ENCODE data around the gene SERINC4.
"Not testable (repeated sequence)": the region's sequence is repeated elsewhere in the genome, so short reads cannot be mapped to it uniquely, and the experiment has no call there.

SERINC4 gene
- 0.28 to 0.72 reads per million in 2 donors for total RNA-seq

DNA sequence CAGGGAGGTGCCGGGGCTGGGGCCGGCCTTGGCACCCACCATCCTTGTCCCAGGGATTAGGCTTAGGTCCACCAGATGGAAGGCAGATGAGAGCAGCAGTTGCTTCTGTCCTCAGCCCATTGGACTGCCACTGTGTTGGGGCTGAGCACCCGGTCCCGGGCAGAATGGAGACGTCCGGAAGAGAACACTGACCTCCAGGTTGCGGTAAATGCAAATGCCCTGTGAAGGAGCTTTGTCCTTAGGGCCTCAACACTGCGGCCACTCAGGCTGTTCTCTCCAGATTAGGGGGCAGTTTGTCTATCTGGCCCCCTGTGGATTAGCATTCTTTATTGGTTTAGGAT lies at the start of gene SERINC4:
Gene SERINC4, minus strand, starts transcription at position 276 of the 341 bp plus-strand sequence. Its CDS starts 234 bp downstream, at position 42.
- DNase-seq, result no peak

DNA sequence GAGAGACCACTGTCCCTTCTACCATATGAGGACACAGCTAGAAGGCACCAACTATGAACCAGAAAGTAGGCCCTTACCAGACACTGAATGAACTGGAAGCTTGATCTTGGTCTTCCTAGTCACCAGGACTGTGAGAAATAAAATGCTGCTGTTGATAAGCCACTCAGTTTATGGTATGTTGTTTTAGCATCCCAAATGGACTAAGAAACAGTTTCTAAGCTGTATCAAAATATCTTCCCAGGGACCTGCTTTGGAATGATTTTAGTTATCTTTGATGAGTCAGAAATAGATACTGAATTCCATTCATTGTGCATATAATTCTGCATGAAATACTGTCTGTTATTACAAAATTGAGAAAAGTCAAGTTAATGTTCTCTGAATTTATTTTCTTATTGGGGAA lies 45.4 kb upstream of the SERINC4 start:
- no peak for DNase-seq

DNA sequence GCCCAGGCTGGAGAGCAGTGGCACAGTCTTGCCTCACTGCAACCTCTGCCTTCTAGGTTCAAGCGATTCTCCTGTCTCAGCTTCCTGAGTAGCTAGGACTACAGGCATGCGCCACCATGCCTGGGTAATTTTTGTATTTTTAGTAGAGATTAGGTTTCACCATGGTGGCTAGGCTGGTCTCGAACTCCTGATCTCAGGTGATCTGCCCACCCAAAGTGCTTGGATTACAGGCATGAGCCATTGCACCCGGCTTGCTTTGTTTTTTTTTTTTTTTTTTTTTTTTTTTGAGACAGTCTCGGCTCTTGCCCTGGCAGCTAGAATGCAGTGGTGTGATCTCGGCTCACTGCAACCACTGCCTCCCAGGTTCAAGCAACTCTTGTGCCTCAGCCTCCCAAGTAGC lies 32.5 kb upstream of the SERINC4 start:
- not testable (repeated sequence) for DNase-seq

DNA sequence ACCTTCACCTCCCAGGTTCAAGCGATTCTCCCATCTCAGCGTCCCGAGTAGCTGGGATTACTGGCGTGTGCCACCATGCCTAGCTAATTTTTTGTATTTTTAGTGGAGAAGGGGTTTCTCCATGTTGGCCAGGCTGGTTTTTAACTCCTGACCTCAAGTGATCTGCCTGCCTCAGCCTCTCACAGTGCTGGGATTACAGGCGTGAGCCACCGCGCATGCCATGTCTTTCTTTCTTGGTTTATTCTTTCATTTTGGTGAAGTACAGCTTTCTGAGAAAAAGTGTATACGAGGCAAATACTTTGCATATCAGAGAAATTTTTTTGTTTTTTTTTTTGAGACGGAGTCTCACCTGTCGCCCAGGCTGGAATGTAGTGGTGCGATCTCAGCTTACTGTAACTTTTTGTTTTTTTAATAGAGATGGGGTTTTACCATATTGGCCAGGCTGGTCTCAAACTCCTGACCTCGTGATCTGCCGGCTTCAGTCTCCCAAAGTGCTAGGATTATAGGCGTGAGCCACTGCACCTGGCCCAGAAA lies 31.6 kb upstream of the SERINC4 start:
- not testable (repeated sequence) for DNase-seq

DNA sequence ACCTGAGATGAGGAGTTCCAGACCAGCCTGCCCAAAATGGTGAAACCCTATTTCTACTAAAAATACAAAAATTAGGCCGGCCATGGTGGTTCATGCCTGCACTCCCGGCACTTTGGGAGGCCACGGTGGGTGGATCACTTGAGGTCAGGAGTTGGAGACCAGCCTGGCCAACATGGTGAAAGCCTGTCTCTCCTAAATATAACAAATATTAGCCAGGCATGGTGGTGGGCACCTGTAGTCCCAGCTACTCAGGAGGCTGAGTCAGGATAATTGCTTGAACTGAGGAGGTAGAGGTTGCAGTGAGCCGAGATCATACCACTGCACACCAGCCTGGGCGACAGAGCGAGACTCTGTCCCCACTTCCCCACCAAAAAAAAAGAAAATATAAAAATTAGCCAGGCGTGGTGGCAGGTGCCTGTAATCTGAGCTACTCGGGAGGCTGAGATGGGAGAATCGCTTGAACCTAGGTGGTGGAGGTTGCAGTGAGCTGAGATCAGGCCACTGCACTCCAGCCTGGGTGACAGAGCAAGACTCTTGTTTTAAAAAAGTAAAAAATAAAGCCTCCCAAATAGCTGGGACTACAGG lies 30.8 kb upstream of the SERINC4 start:
- not testable (repeated sequence) for DNase-seq

DNA sequence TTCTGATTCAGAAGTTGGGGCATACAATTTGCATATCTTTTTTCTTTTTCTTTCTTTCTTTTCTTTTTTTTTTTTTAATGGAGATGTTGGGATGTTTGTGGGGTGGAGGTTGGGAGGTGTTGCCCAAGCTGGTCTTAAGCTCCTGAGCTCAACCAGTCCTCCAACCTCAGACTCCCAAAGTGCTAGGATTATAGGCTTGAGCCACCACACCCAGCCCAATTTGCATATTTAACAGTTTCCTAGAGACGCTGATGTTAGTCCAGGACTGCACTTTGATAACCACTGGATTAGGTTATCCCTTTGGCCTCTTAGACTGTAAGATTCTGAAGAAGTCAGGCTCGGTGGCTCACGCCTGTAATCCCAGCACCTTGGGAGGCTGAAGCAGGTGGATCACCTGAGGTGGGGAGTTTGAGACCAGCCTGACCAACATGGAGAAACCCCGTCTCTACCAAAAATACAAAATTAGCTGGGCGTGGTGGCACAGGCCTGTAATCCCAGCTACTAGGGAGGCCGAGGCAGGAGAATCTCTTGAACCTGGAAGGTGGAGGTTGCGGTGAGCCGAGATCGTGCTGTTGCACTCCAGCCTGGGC lies 30.0 kb upstream of the SERINC4 start:
- not testable (repeated sequence) for DNase-seq

DNA sequence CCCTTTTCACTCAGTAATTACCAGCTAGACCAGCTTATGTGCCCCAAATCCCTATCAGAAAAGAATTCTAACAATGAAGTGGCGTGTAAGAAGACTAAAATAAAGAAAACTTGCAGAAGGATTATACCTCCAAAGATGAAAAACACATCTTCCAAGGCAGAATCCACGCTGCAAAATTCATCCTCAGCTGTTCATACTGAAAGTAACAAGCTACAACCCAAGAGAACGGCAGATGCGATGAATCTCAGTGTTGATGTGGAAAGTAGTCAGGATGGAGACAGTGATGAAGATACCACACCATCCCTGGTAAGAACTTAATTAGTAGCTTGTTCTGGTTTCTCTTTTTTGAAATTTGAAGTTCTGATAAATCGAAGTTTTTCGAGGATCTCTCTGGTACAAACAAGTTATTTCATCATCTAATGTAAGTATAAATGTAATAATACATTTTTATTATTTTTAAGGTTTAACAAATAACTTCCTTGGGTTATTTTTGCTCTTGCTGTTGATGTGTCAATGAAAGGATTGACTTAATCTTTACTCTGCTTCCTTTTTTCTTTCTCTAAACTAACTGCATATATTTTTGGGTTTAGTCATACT lies 28.1 kb upstream of the SERINC4 start:
- DNase-seq, result no peak

DNA sequence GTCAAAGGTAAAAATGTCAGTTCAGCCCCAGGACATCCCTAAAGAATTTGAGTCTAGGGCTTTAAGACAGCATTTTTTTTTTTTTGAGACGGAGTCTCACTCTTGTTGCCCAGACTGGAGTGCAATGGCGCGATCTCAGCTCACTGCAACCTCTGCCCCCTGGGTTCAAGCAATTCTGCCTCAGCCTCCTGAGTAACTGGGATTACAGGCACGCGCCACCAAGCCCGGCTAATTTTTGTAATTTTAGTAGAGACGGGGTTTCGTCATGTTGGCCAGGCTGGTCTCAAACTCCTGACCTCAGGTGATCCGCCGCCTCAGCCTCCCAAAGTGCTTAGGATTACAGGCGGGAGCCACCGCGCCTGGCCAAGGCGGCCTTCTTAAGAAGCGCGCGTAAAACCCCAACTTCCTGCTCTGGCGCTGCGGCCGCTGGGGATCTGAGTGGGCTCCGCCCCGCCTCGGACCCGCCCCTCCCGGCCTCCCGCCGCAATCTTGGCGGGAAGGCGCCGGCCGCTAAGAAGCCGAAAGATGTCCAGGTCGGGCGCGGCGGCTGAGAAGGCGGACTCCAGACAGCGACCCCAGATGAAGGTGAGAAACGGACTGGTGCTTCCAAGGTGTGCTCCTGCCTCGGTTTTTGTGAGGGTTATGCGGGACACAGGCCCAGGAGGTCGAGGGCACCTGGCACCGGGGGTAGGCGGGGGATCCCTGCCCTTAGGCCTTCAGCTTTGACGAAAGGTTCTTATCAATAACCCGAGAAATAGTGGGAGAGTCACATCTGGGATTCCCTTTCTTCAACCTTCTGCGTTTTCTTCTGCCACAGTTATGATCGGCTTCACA lies 26.7 kb upstream of the SERINC4 start, which contains the start of gene WDR76:
Gene WDR76, plus strand, starts transcription at position 495 of the 834 bp plus-strand sequence. Its CDS starts 31 bp downstream, at position 526.
- DNase-seq, result peak; percentile 66

DNA sequence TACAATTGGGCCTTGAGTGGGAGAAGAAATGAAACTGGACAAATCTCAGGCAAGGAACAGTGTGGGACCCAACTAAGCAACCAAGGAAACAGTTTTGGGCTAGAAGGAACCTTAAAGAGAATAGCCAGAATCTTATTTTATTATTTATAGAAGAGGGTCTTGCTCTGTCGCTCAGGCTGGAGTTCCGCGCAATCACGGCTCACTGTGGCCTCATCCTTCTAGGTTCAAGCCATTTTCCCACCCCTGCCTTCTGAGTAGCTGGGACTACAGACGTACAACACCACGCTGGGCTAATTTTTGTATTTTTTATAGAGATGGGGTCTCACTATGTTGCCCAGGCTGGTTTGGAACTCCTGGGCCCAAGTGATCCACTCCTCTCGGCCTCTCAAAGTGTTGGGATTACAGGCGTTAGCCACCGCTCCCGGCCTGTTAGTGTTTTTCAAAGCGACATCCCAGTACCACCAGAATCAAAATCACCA lies 26.0 kb upstream of the SERINC4 start:
- no peak for DNase-seq

DNA sequence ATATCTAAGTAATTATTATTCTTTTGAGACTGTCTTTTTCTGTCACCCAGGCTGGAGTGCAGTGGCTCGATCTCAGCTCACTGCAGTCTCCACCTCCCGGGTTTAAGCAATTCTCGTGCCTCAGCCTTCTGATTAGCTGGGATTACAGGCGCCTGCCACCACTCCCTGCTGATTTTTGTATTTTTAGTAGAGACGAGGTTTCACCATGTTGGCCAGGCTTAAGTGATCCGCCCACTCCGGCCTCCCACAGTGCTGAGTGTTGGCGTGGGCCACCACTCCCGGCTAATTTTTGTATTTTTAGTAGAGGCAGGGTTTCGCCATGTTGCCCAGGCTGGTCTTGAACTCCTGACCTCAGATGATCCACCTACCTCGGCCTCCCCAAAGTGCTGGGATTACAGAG lies 25.3 kb upstream of the SERINC4 start:
- not testable (repeated sequence) for DNase-seq

DNA sequence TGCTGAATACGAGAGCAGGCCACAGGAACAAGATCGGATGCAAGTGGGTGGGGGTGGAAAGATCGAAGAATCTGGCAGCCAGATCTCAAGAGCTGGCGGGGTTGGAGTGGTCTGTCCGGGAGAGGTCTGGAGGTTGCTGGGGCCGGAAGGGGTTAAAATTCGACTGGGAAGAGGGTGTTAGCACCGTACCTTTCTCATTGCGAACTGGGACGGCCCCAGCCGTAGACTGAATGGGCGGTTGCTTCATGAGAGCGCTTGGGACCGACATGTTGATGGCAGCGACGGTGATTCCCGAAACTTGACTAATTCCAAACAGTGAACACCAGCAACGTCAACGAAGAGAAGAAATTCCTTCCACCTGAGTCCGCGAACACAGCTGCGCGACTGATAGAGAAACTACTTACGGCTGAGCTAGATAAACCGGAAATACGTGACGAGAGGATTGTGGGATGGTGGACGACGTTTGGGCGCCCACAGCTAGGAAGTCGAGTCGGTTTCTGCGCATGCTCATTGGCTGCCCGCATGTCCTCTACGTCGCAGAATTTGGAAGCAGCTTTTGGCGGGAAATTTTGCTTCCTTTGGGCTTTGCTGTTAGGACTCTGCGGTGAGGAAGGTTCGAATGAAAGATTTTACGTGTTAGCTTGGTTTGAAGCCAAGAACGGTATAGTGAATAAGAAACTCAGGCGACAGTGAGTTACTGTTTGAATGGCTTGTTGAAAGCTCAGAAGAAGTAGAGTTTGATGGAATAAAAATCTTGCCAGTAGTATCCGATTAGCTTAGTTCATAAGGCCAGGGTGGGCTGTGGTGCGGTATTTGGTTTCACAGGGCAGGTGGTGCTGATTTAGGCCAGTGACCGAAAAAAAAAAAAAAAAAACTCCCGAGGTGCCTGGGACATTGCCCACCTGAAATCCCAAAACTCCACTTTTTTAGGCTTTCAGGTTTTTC lies 24.6 kb upstream of the SERINC4 start, which contains the start of gene MFAP1:
Gene MFAP1, minus strand, starts transcription at position 389 of the 945 bp plus-strand sequence. Its CDS starts 121 bp downstream, at position 268.
- DNase-seq, result peak; percentile 83

DNA sequence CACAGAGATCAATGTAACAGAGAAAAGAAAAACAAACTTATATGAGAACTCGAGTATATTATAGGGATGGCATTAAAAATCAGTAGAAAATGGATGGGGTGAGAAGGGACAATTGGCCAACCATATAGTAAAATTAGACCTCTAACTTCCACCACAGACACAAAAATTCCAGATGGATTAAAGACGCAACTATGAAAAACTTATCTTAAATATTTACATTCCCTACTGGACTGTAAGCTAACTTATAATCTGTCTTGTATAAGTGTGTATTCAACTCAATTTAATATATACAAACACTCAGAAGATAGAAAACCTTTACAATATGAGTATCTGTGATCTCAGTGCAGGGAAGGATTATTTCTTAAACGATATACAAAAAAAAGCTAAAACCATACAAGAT lies 21.5 kb upstream of the SERINC4 start:
- DNase-seq, result no peak

DNA sequence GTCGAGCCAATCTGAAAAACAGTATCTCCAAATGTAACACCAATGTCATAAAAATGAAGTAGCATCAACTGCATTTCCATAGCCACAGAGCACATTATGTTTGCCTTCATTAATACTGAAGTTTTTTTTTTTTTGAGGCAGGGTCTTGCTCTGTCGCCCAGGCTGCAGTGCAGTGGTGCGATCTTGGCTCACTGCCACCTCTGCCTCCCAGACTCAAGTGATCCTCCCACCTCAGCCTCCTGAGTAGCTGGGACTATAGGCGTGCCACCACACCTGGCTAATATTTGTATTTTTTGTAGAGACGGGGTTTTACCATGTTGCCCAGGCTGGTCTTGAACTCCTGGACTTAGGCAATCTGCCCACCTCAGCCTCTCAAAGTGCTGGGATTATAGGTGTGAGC lies 15.0 kb upstream of the SERINC4 start:
- DNase-seq, result not testable (repeated sequence)

DNA sequence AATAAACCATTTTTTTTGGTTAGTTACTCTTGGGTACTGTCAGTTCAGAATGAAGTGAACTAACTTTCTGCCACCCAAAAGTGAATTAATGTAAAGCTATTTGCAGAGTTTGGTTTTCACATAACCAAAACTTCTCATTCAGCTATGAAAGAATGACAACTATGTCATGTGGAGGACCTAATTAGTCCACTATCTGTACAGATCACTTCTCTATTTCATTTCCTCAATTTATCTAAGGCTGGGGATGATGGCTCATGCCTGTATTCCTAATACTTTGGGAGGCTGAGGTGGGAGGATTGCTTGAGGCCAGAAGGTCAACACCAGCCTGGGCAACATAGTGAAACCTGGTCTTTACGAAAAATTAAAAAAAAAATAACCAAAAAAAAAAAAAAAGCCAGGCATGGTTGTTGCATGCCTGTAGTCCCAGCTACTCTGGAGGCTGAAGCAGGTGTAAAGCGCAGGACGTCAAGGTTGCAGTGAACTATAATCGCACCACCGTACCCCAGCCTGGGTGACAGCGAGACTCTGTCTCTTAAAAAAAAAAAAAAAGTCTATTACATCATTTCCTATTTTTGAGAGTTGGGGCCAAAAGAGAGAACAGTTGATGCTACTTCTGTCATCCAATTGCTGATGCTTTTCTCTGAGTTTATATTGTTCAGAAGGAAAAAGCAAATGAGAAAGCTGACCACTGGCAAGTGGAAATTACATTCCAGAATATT lies 9.1 kb upstream of the SERINC4 start:
- no peak for DNase-seq

DNA sequence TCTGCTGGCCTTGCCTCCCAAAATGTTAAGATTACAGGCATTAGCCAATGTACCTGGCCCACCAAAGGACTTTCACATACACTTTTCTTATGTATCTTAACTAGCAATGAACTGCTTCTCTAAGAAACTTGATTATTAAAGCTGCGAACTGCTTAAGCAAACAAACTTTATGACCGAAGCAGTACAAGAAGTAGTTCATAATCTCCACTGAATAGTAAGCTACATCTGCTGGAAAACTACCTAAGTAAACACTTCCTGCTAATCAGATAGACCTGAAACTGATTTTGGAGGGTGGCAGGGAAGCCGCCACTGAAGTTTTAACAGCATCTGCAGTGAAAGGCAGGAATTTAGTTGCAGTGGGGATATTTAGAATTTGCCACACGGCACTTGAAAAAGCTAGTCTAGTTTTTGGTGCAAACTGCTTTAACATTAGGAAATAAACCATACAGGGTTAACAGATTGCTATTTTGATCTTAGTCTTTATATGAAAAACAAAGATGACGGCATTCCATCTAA lies 8.5 kb upstream of the SERINC4 start:
- DNase-seq, result no peak

DNA sequence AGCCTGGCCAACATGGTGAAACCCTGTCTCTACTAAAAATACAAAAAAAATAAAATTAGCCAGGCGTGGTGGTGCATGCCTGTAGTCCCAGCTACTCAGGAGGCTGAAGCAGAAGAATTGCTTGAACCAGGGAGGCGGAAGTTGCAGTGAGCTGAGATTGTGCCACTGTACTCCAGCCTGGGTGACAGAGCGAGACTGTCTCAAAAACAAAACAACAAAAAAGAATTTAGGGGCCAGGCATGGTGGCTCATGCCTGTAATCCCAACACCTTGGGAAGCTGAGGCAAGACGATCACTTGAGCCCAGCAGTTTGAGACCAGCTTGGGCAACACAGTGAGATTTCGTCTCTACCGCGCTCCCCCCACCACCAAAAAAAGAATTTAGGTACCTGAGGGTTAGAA lies 2.7 kb upstream of the SERINC4 start:
- DNase-seq, result not testable (repeated sequence)

DNA sequence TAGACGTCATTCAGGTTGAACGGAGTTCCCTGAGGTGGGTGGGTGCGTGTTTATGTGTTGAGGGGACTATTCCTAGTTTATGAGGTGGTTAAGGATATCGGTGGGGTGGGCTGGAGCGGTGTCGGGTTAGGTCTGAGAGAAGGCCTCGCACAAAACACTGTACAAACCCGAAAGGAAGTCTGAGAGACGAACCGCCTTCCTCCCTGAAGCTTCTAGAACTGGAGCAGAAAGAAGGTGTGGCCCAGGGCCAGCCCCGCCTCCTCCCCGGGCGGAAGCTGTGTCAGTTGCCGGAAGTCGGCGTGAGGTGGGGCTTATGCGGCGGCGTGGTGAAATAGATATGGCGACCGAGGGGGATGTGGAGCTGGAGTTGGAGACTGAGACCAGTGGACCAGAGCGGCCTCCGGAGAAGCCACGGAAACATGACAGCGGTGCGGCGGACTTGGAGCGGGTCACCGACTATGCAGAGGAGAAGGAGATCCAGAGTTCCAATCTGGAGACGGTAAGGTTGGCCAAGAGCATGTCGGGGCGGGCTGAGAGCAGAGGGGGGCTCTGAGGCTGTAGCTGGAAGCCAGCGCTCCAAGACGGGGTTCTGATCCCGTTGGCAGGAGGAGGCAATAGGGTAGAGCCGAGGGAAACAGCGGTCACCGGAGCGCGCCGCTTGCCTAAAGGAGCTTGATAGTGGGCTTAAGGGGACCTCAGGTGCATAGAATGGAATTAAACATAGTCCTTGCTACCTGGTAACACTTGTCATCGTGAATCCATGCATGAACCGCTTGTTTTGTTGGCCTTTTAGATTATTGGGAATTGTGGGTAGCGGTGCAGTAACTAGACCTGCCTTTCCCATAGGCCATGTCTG lies 494 bp upstream of the SERINC4 start, which contains the start of gene HYPK:
Gene HYPK, plus strand, starts transcription at position 314 of the 856 bp plus-strand sequence. Its CDS starts 24 bp downstream, at position 338.
- peak; percentile 88 for DNase-seq

DNA sequence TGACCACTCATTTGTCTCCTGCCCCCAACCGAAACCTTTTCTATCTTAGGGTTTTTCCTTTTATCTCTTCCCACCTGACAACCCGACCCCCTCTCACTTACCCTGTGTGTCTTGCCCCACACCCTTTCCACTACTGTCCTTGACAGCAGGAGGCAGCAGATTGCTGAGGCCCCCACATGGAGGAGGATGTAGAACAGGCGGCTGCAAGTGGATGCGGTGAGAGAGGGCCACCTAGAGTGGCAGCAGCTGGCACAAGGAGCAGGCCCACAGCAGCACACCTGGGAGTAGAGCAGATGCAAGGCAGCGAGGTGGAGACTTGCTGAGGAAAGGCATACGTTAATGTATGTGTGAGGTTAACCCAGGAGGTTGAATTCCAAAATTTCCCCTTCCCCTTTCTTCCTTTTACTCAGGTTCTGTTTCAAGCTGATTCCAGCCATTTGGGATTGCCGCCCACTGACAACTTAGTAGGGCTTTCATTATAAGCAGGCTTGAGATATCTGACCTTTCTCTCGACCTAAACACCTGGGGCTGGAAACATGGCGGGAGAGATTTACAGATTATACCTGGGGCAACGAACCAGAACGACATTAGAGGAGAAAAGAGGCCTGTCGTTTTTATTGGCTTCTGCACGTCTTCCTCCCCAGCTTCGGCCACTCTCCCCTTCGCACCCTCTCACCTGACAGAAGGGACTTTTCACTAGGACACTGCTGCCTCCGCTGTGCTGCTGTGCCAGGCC lies 643 bp downstream of the SERINC4 start:
- DNase-seq, result no peak

DNA sequence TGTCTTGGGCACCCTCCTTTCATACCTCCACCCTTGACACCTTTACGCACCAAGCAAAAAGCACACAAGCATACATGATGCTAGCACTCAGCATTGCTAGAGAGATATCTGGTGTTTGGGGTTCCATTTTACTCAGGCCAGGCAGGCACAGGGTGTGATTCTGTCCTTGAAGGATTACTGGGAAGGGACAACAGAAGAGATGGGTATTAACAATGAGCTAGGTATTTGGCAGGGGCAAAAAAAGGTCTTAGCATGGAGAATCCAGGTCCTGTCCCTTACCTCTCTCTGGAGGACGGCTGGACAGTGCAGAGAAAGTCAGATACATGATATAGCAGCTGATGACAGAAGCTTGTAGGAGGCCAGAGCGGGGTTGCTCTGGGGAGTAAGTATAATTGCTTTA lies 3.5 kb downstream of the SERINC4 start:
- DNase-seq, result no peak

Data from T-helper 9 cell (primary cell).